HFF-Myc (cell line): ENCODE data around the gene LAMC1.

Experiments
- DNase-seq: peaks from one replicate; pipeline ENCODE4 v3.0.0-alpha.2; 2011; ENCODE audit warnings: low read depth; ENCODE audit errors: extremely low read depth
- H3K4me3 ChIP-seq: replicated peaks from 2 replicates; pipeline ENCODE4 v1.5.1; 2011; ENCODE audit warnings: low read depth, mild to moderate bottlenecking, control low read depth, low read length
- CTCF ChIP-seq: IDR thresholded peaks from 2 replicates; pipeline ENCODE4 v1.5.1; 2012; ENCODE audit warnings: mild to moderate bottlenecking, low read depth, low read length, control low read depth; ENCODE audit errors: missing control alignments

Gene LAMC1

DNA sequence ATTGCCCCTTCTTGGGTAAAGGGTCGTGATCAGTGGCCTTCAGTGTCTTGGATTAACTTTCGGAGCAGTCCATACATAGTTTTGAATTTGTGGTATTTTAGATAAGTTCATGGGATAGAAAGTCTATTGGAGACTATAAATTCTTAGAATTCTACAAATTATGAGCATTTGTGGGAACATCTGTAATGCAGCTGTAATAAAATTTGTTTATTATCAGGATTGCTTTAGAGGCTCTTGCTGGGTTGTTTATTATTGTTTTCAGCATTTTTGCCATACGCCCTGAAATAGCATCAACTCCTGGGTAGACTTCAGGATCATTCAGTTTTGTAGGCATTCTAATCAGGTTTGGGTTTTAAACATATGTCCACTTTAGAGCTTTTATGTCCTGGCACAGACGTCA is 16.1 kb downstream of the LAMC1 start:
- no peak overlapping the region for H3K4me3 ChIP-seq
- no peak for TF ChIP-seq CTCF
- DNase-seq = peak; percentile 63

GRCh38 chr1:183039985-183040447 is 16.8 kb downstream of the LAMC1 start:
- peak; percentile 77 for DNase-seq
- TF ChIP-seq CTCF = no peak
- H3K4me3 ChIP-seq = no peak overlapping the region

GRCh38 chr1:183040547-183040971 is 17.3 kb downstream of the LAMC1 start:
- no peak overlapping the region for H3K4me3 ChIP-seq
- DNase-seq = no peak
- no peak for TF ChIP-seq CTCF

- no peak overlapping the region for H3K4me3 ChIP-seq
- no peak for TF ChIP-seq CTCF
- DNase-seq = no peak
Measured at GRCh38 chr1:183043254-183043653, 20.0 kb downstream of the LAMC1 start.

DNA sequence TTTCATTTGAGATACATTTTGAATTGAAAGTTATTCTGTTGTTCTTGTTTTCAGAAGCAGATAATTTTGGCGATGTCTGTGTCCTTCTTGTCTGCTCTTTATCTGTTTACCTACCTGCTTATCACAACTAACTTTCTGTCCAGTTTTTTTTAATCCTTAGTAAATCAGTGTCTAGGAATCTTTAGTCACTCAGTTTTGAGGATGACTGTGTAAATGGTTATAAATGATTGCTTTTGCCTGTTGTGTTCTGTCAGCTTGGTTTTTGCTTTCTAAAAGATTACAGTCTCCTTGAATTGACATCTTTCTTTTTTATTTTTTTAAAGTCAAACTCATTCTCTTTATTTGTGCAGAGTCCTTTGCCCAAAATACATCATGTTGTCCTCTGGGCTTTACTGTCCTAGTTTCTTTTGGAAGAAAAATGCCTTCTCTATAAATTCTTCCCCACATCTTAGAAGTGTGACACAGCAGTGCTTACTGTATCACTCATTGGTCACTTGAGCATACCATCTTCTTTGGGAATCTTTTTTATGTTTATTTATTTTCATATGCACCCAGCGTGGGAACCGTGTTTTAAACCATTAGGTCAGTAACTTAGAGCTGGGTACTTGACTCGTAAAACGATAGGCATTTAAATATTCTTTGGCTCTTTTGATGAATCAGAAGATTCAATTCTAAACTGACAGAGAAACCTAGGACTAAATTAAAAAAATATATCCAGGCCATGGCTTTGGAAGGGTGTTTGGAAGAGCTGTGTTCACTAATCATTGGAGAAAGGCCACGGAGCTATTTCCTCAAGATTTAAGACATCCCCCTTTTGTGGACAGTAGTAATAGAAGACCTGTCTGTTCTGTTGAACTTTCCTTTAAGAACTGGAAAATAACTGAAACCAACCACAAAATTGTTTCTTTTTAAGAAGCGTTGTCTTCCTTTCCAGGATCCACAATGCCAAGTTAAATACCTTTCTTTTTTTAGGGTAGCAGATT is 20.9 kb downstream of the LAMC1 start:
- H3K4me3 ChIP-seq = no peak overlapping the region
- TF ChIP-seq CTCF = no peak
- no peak for DNase-seq

- no peak for TF ChIP-seq CTCF
- no peak overlapping the region for H3K4me3 ChIP-seq
- no peak for DNase-seq
Measured at GRCh38 chr1:183044893-183045649, 21.9 kb downstream of the LAMC1 start.
